Psoas muscle (tissue), 8 donors: ENCODE data around the gene F7. TPM values are rescaled to one million over a fixed set of nuclear protein-coding genes. Genes with fewer than 3 reads are reported as not detected.

Experiments used
- ATAC-seq, 4 donors: fragments of 200-7000 bp; cut with Tn5 transposase; one replicate each; pipeline ENCODE4 v1.9.1; 2020; ENCODE audit warnings: moderate library complexity in 3 of 4, mild to moderate bottlenecking in 2 of 4
- DNase-seq, 2 donors: peaks; one replicate each; pipeline ENCODE4 v3.0.0-alpha.2; 2020
- H3K27ac ChIP-seq: fragments of 200-600 bp; one replicate; pipeline ENCODE4 v1.8.0; 2022
- H3K27me3 ChIP-seq, 3 donors: fragments of 200-600 bp in 1 of 3; one replicate each; pipeline versions ENCODE4 v1.6.1 to v1.8.0; 2013 to 2022; ENCODE audit warnings: low read length in 2 of 3, mild to moderate bottlenecking in 2 of 3, moderate library complexity in 1 of 3; ENCODE audit not compliant: insufficient read depth in 3 of 3
- H3K36me3 ChIP-seq, 2 donors: fragments of 200-600 bp in 1 of 2; one replicate each; pipeline versions ENCODE4 v1.6.1 to v1.8.0; 2013 to 2022; ENCODE audit warnings: low read depth in 1 of 2, mild to moderate bottlenecking in 1 of 2, moderate library complexity in 1 of 2; ENCODE audit not compliant: insufficient read depth in 1 of 2
- H3K4me1 ChIP-seq: fragments of 200-600 bp; one replicate; pipeline ENCODE4 v1.8.0; 2022
- H3K4me3 ChIP-seq: fragments of 200-600 bp; one replicate; pipeline ENCODE4 v1.8.0; 2022; ENCODE audit warnings: mild to moderate bottlenecking
- H3K9me3 ChIP-seq: fragments of 200-600 bp; one replicate; pipeline ENCODE4 v1.8.0; 2022
- WGBS, 3 donors: extraction: QIAGEN DNeasy Blood & Tissue Kit; methylation state at CpG; one replicate each; pipeline versions ENCODE4 v1.1.6 to v1.1.7; 2013; 5-methylcytosine and 5-hydroxymethylcytosine counted together
- intact Hi-C, 2 donors: fragments of 100-400 bp; cut with DNase I; formaldehyde crosslinking; loops; one replicate each; pipeline versions ENCODE4 v1.11.0 to v1.14.2; 2022
- polyA plus RNA-seq, 3 donors: library from polyadenylated mRNA; stranded (reverse); fragments of 200-250 nt; gene quantifications; one replicate each; pipeline ENCODE4 v1.2.3, GENCODE V29; 2013
- total RNA-seq, 4 donors: library from RNA; stranded (reverse); fragmentation: NEBNext Ultra II Directional in 2 of 4; extraction: Animal tissue kit (Norgen Biotek cat#: 25700) in 2 of 4; gene quantifications; one replicate each; pipeline versions ENCODE4 v1.2.1 to v1.2.4, GENCODE V29; 2021 to 2023
- TF ChIP-seq, protein P1 (sequence below): fragments of 200-600 bp; IDR thresholded peaks from one replicate; pipeline ENCODE4 v1.8.0; 2022; ENCODE audit warnings: antibody characterized with exemption
- donor health status: healthy with polysubstance abuse.
- donor health status: DM: no; HTN: no; CAD: no; lungs with moderate emphysema.
- donor health status: Bipolar disorder and iron deficiency.
- donor health status: healthy.
- donor health status: DM: yes; HTN: yes; CAD: no.
- donor health status: DM: no; HTN: no; CAD: no.
- donor health status: DM: no; HTN: no; CAD: no.
- donor health status: DM: yes; HTN: yes; CAD: no.

Gene F7
- total and polyA plus RNA-seq, 7 donors, result 0.08 to 0.20 (median 0.10) TPM; not detected in 4

GRCh38 chr13:113117335-113117872, 11.8 kb downstream of the F7 start:
- DNase-seq, result no peak
- TF ChIP-seq, protein P1, sequence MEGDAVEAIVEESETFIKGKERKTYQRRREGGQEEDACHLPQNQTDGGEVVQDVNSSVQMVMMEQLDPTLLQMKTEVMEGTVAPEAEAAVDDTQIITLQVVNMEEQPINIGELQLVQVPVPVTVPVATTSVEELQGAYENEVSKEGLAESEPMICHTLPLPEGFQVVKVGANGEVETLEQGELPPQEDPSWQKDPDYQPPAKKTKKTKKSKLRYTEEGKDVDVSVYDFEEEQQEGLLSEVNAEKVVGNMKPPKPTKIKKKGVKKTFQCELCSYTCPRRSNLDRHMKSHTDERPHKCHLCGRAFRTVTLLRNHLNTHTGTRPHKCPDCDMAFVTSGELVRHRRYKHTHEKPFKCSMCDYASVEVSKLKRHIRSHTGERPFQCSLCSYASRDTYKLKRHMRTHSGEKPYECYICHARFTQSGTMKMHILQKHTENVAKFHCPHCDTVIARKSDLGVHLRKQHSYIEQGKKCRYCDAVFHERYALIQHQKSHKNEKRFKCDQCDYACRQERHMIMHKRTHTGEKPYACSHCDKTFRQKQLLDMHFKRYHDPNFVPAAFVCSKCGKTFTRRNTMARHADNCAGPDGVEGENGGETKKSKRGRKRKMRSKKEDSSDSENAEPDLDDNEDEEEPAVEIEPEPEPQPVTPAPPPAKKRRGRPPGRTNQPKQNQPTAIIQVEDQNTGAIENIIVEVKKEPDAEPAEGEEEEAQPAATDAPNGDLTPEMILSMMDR, result no peak
- no peak overlapping the region for H3K27ac ChIP-seq

GRCh38 chr13:113117911-113118260, 12.3 kb downstream of the F7 start:
- Histone ChIP-seq H3K9me3 (no peaks in the 10 kb centered on the region), H3K36me3 (no peaks in the 10 kb centered on the region), H3K27ac (no peak overlapping the region), H3K27me3 (peaks cover 0 to 55% (median 4%) of the 10 kb centered on the region in 3 donors), H3K4me1 (no peaks in the 10 kb centered on the region), H3K4me3 (no peak overlapping the region)
- intact Hi-C loops, result no loop called here
- no peak for ATAC-seq
- WGBS, 3 donors, result 72 to 80% (median 79%) methylated on average over 9 of the region's 9 CpGs
- TF ChIP-seq, protein P1, result no peak
- no peak for DNase-seq

More at GRCh38 chr13:113117335-113117872, 11.8 kb downstream of the F7 start:
- peaks cover 0 to 57% (median 5%) of the 10 kb centered on the region in 3 donors for H3K27me3 ChIP-seq
- H3K4me1 ChIP-seq, result no peaks in the 10 kb centered on the region
- H3K4me3 ChIP-seq, result no peak overlapping the region
- ATAC-seq, result no peak
- 89 to 92% (median 91%) methylated on average over 23 to 26 of the region's 26 CpGs for WGBS, 3 donors
- no peaks in the 10 kb centered on the region for H3K9me3 ChIP-seq
- H3K36me3 ChIP-seq, result no peaks in the 10 kb centered on the region
- intact Hi-C loops, result no loop called here

DNA sequence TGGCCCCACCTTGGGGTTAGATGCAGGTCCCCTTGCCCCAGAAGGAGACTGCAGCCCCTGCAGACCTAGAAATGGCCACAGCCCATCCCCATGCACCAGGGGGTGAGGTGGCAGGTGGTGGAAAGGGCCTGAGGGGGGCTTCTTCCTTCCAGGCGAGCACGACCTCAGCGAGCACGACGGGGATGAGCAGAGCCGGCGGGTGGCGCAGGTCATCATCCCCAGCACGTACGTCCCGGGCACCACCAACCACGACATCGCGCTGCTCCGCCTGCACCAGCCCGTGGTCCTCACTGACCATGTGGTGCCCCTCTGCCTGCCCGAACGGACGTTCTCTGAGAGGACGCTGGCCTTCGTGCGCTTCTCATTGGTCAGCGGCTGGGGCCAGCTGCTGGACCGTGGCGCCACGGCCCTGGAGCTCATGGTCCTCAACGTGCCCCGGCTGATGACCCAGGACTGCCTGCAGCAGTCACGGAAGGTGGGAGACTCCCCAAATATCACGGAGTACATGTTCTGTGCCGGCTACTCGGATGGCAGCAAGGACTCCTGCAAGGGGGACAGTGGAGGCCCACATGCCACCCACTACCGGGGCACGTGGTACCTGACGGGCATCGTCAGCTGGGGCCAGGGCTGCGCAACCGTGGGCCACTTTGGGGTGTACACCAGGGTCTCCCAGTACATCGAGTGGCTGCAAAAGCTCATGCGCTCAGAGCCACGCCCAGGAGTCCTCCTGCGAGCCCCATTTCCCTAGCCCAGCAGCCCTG, 12.8 kb downstream of the F7 start:
- DNase-seq (no peak), ATAC-seq (no peak)
- H3K36me3 ChIP-seq, result no peaks in the 10 kb centered on the region
- TF ChIP-seq, protein P1, result no peak
- peaks cover 0 to 56% (median 4%) of the 10 kb centered on the region in 3 donors for H3K27me3 ChIP-seq
- intact Hi-C loops, result no loop called here
- H3K9me3 ChIP-seq, result no peaks in the 10 kb centered on the region
- 85 to 90% (median 85%) methylated on average over 42 of the region's 42 CpGs for WGBS, 3 donors
- H3K4me1 ChIP-seq, result no peaks in the 10 kb centered on the region
- no peak overlapping the region for H3K27ac ChIP-seq
- H3K4me3 ChIP-seq, result no peak overlapping the region

DNA sequence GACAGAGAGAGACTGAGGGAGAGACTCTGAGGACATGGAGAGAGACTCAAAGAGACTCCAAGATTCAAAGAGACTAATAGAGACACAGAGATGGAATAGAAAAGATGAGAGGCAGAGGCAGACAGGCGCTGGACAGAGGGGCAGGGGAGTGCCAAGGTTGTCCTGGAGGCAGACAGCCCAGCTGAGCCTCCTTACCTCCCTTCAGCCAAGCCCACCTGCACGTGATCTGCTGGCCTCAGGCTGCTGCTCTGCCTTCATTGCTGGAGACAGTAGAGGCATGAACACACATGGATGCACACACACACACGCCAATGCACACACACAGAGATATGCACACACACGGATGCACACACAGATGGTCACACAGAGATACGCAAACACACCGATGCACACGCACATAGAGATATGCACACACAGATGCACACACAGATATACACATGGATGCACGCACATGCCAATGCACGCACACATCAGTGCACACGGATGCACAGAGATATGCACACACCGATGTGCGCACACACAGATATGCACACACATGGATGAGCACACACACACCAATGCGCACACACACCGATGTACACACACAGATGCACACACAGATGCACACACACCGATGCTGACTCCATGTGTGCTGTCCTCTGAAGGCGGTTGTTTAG, 13.7 kb downstream of the F7 start:
- H3K4me3 ChIP-seq, result no peak overlapping the region
- intact Hi-C loops, result no loop called here
- ATAC-seq, result no peak
- no peaks in the 10 kb centered on the region for H3K36me3 ChIP-seq
- peaks cover 0 to 53% (median 4%) of the 10 kb centered on the region in 3 donors for H3K27me3 ChIP-seq
- no peaks in the 10 kb centered on the region for H3K9me3 ChIP-seq
- H3K4me1 ChIP-seq, result no peaks in the 10 kb centered on the region
- TF ChIP-seq, protein P1, result no peak
- DNase-seq, result no peak
- 86 to 90% (median 90%) methylated on average over 16 of the region's 16 CpGs for WGBS, 3 donors
- H3K27ac ChIP-seq, result no peak overlapping the region
